Ramos (cell line): ENCODE results near the gene BDNF.
"Not testable (repeated sequence)": the region's sequence is repeated elsewhere in the genome, so short reads cannot be mapped to it uniquely, and the experiment has no call there.

Experiments
- in situ Hi-C: fragments of 300-500 bp; cut with MboI; formaldehyde crosslinking; loops from one replicate; pipeline ENCODE4 v1.14.3; 2022; ENCODE audit warnings: low sequenced_read_pairs; ENCODE audit not compliant: unreplicated experiment

The BDNF gene

DNA sequence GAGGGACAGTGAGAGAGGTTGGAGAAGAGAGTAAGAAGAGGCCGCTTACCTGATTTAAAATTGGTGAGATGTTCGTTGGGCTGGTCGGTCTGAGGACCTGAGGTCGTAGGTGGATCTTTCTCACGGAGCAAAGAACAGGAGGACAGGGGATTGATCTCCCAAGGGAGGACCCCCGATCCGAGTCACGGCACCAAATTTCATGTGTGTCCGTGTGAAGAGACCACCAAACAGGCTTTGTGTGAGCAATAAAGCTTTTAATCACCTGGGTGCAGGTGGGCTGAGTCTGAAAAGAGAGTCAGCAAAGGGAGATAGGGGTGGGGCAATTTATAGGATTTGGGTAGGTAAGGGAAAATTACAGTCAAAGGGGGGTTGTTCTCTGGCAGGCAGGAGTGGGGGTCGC is 66.0 kb downstream of the BDNF start:
- in situ Hi-C loops, result not testable (repeated sequence)

DNA sequence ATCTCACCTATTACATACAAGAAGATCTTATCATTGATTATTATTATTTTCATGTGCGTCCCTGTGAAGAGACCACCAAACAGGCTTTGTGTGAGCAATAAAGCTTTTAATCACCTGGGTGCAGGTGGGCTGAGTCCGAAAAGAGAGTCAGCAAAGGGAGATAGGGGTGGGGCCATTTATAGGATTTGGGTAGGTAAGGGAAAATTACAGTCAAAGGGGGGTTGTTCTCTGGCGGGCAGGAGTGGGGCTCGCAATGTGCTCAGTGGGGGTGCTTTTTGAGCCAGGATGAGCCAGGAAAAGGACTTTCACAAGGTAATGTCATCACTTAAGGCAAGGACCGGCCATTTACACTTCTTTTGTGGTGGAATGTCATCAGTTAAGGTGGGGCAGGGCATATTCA is 71.2 kb downstream of the BDNF start:
- in situ Hi-C loops, result not testable (repeated sequence)

DNA sequence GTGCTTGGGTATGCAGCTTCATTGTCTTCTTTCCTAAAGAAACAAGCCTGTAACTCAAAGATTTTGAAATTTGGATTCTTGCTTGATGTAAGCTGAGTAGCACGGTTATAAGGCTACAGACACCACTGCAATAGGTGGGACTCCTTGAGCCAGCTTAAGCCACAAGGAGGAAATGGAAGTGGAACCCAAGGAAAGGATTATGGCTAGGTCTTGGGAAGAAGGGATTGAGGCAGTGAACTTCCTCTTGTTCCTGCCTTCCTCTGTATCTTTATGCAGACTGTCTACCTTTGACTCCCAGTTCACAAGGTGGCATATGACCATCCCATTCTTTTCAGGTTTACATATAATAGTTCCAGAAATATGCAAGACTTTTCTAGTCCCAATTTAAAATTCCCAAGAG is 72.3 kb downstream of the BDNF start:
- in situ Hi-C loops, result no loop called here

DNA sequence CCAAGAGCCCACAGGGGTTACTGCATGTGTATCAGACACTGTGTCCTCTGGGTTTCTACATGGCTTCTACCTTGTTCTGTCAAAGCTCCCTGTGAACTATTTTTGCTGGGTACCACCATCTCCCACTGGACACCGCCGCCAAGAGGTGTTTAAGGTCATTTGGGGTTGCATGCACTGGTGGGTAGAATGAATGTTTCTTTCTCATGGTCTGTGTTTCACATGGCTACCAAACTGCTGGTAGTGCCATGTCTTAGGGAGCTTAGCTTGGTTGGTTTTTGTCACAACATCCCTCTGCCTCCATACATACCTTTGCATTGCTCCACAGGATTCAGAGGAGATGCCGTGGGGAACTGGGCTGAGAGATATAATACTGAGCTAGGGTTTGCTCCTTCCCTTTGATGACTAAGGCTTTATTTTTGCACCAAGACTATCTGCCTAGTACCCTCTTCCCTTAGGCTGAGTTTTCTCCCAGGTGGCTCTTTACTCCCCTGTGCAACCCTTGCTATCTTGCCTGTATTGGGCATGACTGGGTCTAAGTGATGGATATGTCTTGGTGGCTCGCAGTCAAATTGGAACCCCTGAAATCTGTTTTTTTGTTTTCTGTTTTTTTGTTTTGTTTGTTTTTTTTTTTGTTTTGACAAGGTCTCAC is 73.2 kb downstream of the BDNF start:
- in situ Hi-C loops, result no loop called here

DNA sequence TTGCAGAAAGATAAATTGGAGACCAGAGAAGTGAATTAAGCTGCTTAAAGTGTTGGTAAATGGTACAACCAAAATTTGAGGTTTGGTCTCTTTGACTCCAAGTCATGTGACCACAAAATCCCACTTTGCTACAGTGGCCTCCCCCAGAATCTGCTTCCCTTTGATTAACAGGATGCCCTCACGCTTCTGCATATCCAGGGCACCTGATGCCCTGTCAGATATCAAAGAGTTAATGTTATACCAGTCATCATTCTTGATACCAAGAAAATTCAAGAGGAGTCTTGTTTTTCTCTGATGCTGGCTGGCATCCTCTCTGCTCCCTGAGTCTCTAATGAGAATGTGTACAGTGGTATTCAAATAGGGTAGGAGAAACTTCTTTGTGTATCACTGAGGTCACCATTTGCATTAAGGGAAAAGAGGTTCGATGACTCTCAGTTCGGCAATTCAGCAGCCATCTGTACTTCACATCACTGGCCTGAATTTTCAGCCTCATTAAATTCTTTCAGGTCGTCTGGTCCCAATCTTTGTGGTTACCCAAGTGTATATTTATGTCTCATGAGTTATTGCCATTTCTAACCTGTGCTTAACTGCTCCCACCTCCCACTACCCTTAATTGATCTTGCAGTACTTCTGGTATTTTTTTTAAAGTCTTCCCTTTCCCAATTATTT is 73.9 kb downstream of the BDNF start:
- in situ Hi-C loops, result no loop called here

DNA sequence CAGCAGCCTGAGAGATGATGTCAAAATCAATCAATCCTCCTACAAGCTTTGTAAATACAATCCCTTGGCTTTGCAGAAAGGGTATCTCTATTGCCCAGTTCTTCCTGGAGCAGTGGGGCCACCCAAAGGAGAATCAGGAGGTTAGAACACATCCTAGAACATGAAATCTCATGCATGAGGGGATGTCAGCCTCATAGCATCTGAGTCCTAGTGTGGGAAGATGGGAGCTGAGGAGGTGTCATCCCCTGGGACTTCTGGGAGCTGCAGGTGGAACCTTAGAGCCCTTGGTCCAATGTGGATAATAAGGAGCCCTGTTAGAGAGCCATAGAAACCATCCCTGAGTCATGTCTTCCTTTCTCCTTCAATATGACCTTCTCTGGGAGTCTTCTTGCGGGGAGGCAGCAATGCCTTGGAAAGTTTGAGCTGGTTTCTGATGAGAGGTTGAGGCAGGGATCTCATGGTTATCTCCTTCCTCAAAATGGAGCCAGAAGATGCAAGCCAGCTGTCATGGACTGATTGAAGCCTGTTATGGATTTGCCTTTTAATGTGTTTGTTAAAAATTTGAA is 74.8 kb downstream of the BDNF start:
- in situ Hi-C loops, result no loop called here

DNA sequence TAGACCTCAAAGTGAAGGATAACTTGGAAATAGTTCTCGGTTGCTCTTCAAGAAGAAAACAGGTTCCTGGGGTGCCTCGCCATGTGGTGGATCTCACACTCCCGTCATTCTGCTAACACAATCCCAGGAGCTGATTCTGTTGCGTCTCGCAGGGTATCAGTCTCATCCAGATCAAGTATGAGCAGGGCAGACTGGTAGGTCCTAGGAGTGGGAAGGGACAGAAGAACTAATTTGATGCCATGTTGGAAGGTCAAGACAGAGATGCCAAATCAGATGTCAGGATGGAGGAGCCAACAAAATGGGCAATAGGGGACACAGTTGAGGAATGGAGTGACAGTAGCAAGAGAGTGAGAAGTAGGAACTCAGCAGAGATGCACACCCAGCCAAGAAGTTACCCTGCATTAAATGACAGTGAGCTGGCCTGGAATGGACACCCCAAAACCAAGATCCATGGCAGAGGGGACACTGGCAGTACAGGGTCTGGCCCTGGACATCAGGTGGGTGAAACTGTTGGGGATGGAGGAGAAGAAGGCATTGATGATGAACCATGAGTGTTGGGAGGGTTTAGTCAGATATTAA is 76.2 kb downstream of the BDNF start:
- in situ Hi-C loops, result no loop called here

DNA sequence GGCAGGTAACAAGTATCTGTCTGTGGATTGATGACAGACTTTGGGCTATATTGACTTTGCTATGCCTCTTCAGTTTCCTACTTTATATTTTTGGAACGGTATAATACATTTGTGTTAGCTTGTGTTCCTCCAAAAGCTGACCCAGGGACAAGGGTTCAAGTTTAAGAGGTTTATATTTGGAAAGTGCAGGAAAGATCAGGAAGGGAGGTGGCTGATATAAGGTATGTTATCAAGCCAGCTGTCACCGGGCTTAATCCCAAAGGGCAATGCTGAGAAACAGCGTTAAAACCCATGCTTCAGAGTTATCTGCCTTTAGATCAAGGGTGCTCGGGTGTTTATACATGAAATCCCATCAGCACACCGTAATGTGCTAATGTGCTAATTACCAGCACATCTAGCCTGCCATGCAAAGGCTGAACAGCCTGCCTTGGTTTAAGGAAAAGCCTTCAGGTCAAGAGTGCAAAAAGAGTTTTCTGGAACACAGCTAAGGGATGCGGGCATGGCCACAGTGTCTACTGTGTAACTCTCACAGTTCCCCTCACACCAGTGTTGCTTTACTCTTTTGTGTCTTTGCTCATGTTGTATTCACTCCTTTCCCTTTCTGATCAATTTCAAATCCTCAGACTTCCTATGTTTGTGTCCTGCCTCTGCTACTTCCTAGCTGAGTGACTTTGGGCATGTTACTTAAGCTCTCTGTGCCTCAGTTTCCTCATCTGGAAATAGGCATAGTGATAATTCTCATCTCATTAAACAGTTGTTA is 77.5 kb downstream of the BDNF start:
- in situ Hi-C loops, result no loop called here

DNA sequence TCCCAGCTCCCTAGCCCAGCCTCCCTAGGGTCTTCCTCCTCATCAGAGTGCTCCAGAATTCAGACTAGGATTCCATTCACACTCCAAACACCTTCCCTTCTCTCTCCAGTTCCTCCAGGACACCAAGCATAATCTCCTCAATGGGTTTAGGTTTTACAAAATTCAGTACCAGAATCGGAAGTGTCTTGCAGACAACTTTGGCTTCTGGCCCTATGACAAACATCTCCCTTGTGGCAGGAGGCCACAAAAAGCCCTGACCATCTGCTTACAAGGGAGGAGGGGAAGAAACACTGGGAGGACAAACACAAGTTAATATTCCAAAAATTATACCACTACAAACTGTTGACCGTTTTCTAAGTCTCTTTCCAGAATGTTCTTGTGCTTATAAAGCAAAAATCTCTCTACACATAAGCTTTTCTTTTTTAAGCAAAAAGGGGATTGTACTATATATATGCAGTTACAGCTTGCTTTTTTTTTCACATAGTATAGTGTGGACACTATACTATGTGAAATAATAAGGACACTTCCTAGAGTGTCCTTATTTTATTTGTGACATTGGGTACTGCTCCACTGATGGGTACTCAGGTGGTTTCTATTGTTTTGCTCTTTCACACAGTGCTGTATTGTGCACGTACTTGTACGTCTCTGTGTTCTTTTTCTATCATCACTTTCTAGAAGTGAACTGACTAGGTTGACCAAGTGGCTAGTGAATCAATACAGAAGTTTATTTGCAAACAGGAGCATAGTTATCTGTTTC is 78.7 kb downstream of the BDNF start:
- in situ Hi-C loops, result no loop called here

DNA sequence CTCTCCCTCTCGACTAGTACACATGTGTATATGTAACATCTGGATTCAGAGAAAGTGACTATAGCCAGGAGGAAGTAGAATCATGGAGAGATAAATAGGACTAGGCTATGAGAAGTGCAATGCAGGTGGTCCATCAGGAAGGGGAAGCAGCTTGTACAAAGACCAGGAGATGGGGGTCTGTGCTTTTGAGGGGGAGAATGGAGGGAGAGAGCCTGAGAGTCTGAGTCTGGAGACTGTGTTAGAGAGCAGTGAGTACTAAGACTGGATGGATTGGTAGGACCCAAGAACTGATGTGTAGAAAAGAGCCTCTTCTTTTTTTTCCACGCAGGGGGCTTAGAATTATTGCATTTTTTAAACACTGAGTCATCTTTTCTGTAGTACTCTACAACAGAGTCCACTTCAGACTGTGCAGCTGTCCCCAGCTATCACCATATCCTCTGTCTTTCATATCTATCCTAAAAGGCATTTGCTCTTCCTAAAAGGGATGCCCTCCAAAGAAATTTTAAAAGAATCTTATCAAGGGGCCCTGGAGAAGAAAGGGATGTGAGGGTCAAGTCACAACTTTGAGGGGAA is 80.4 kb downstream of the BDNF start:
- in situ Hi-C loops, result no loop called here

DNA sequence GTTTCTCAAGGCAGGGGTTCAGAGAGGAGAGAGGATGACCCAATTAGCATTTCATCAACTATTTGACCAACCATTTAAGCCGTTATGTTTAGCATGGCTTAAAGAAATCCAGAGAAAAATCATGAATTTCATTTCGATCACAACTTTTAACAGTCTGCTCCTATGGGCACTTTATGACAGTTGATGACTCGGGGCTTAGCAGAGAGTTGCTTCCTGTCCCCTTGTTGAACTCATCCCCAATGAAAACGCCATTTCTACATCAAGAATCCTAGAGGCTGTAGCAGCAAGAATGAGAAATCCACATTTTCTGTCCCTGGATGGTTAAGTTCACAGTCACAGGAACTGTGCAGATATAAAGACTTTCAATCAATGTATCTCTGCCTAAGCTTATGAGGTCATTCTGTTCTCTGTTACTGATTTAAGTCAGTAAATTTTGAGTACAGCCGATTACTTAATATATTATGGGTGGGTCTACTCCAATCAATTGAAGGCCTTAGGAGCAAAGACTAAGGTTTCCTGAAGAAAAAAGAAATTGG is 81.1 kb downstream of the BDNF start:
- in situ Hi-C loops, result no loop called here

DNA sequence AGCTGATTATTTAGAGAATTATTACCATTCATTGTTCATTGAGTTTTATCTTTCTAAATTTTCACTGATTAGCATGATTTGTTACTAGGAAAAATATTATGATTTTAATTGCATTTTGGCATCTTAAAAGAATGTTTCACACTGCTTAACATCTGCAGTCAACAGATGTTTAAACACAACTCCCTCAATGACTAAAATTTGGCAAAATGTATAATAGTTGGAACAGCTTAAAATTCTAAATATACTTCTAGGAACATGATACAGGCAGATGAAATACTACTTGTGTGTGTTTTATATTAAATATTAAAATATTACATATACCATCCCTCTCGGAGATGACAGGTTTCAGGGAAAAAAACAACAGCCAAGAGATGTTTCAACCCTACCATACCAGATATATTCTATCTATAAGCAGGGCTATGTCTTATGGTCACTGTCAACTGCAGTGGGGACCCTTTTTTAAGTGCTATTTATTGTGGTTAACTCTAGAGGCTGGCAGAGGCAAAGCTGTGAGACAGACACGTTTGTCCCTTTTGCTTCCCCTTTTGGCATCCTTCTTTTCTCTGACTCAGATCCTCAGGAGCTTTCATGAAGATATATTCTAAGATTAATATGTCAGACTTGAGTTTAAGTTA is 81.9 kb downstream of the BDNF start:
- in situ Hi-C loops, result no loop called here

DNA sequence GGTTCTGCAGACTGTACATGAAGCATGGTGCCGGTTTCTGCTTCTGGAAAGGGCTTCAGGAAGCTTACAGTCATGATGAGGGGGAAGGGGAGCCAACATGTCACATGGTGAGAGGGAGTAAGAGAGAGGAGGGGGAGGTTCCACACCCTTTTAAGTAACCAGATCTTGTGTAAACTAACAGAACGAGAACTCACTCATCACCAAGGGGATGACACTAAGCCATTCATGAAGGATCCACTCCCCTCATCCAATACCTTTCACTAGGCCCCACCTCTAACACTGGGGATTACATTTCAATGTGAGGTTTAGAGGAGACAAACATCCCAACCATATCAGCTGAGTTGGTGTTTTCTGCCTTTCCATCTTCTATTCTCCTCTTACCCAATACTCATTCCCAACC is 83.5 kb downstream of the BDNF start:
- in situ Hi-C loops, result no loop called here

DNA sequence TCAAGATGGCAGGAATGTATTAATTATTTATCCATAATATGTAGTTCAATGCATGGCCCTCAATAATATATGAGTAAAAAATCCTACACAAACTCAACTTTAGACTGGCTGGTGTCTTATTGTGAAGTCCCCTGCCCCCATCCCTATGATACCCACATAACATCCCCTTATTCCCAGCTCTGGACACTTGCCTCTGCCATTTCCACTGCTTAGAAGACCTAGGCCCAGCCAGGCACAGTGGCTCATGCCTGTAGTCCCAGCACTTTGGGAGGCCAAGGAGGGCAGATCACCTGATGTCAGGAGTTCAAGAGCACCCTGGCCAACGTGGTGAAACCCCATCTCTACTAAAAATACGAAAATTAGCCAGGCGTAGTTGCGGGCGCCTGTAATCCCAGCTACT is 84.4 kb downstream of the BDNF start:
- in situ Hi-C loops, result no loop called here

DNA sequence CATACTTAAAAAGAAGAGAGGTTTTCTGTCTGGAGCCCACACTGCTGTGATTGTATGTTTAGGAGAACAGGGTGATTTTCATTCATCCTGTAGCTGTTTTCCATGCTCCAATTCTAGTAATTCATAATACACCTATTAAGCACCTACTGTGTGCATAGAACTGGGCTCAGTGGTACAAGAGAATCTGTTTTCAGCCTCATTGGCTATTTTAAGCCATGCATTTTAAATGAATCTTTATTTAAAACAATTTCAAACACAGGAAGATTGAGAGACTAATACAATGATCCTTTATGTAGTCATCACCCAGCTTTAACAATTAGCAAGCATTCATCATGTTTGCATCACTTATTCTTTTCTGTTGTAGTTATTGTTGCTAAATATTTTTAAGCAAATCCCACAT is 86.2 kb downstream of the BDNF start:
- in situ Hi-C loops, result no loop called here

DNA sequence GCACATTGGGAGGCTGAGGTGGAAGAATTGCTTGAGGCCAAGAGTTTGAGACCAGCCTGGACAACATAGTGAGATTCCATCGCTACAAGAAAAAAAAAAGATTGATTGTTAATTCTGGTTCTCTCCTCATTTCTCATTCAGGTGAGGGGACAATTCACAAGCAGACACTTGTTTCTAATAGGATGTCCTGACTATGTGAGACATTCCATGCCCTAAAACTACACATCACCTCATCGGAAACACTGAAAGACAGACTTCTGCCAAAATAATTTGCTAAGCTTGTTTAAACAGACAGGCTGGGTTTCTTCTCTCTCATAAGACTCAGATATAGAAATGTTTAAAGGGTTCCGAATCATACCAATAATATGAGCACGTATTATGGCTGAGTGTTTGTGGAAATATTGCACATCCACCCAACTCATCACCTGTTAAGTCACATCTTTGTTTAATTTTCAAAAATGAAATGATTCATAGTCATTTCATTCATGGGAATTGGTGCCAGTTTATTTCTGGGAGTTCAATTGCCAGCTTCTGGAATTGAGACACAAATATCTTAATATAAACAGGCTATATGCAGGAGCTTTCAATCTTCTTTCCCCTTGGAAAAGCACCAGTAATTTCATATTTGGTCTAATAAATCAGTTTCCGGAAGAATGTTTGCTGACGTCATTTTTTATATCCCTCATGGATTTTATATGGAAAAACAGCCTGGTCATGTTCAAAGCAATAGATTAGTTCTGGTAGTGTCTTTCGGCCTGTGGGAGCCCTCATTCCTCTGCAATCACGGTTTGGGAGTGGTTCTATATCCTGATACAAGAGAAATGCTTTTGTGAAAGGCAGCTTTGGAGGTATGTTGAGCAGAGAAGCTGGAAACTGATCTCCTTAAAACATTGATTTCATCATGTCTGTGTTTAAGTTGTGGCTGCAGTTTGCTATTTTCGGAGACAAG is 87.0 kb downstream of the BDNF start:
- in situ Hi-C loops, result no loop called here

DNA sequence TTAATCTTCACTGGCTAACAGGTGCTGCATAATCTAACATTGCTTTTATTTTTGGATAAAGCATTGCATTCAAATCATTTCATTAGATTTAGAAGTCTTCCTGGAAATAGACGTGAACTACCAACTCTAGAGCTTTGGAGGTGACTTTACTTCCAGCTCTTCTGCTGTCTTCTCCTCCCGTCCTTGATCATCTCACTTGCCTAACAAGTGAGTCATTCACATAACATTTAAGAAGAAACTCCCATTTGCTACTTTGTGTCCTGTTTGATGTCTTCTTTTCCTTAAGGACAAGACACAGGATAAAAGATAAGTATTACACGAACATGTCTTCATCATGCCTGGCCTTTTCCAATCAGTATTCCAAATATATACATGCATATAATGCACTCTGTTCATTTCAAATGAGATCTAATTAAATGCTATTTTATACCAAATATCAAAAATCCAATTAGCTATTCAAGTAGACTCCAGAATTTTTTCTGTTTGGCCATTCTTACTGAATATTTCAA is 88.3 kb downstream of the BDNF start:
- in situ Hi-C loops, result no loop called here

DNA sequence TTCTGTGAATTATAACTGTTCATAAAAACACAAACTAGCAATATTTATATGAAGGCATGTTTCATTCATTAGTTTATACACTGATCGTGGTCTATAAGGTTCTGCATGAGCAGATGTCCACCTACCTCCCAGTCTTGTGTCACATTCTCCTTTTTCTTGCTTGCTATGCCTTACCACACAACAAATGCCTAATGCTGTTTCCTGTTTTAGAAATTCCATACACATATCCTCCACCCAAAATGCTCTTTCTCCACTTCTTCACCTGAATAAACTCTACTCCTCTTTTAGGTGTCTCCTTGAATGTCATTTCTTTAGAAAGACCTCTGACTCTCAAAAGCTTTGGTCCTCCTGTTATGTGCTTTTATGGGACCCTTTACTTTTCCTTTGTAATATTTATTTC is 88.9 kb downstream of the BDNF start:
- in situ Hi-C loops, result no loop called here
